A549 (cell line): ENCODE results near the gene TRUB1. TPM values are rescaled to one million over a fixed set of nuclear protein-coding genes. Genes with fewer than 3 reads are reported as not detected.

ENCODE experiments used
- ATAC-seq, 2 experiments: fragments of 200-7000 bp in 1 of 2; fragments of >200 bp in 1 of 2; cut with Nextera tagmentation in 1 of 2; cut with Tn5 transposase in 1 of 2; 3 replicates each; pipeline versions ENCODE4 v1.8.0 to v1.9.1; 2018 to 2020; ENCODE audit warnings: mild to moderate bottlenecking in 1 of 2, moderate library complexity in 1 of 2
- CTCF ChIA-PET: fragments of 300-600 bp; sonication (Branson Sonifier 250); formaldehyde crosslinking; extraction: SDS; loops from one replicate; lab custom pipeline; 2021; ENCODE audit warnings: antibody characterized with exemption, inconsistent platforms; lab: Yijun Ruan, JAX
- POLR2A ChIA-PET: fragments of 350-600 bp; formaldehyde crosslinking; extraction: SDS; loops from one replicate; lab custom pipeline; 2021; ENCODE audit warnings: antibody characterized with exemption, inconsistent platforms; lab: Yijun Ruan, JAX
- DNase-seq, 2 experiments: peaks; one replicate each; pipeline versions ENCODE4 v3.0.0 to v3.0.0-alpha.2; 2011 to 2016; ENCODE audit warnings: low read depth in 1 of 2, low spot score in 1 of 2
- FAIRE-seq: peaks from 2 replicates; lab custom pipeline; 2011; peaks lifted over from hg19 to GRCh38; lab: Jason Lieb, UNC
- H3K27ac ChIP-seq, 2 experiments: fragments of >200 bp; sonication (Bioruptor Twin); formaldehyde crosslinking; 3 replicates each; pipeline ENCODE4 v1.5.1; 2016 to 2017
- H3K4me1 ChIP-seq: fragments of >200 bp; sonication (Bioruptor Twin); formaldehyde crosslinking; 3 replicates; pipeline ENCODE4 v1.6.1; 2016
- H3K4me2 ChIP-seq: fragments of >200 bp; sonication (Bioruptor Twin); formaldehyde crosslinking; 3 replicates; pipeline ENCODE4 v1.6.1; 2016
- H3K4me3 ChIP-seq: fragments of >200 bp; sonication (Bioruptor Twin); formaldehyde crosslinking; 3 replicates; pipeline ENCODE4 v1.5.1; 2016
- H3K9me3 ChIP-seq: fragments of >200 bp; sonication (Bioruptor Twin); formaldehyde crosslinking; 3 replicates; pipeline ENCODE4 v1.6.1; 2016
- BCL3 ChIP-seq: fragments of >200 bp; sonication (Bioruptor Twin); formaldehyde crosslinking; IDR thresholded peaks from 3 replicates; pipeline ENCODE4 v1.6.1; 2016
- BHLHE40 ChIP-seq: IDR thresholded peaks from 2 replicates; pipeline ENCODE4 v1.6.1; 2012; ENCODE audit warnings: low read depth, low read length, inconsistent platforms
- CBX8 ChIP-seq: fragments of 200-600 bp; sonication (generic); IDR thresholded peaks from 2 replicates; pipeline ENCODE4 v1.6.1; 2016
- CEBPB ChIP-seq, 2 experiments: fragments of >200 bp in 1 of 2; sonication (Bioruptor Twin) in 1 of 2; formaldehyde crosslinking in 1 of 2; IDR thresholded peaks; 2 replicates each; pipeline ENCODE4 v1.6.1; 2012 to 2016
- CHD2 ChIP-seq: fragments of 150-350 bp; IDR thresholded peaks from 2 replicates; pipeline ENCODE4 v1.6.1; 2014; ENCODE audit warnings: low read length; ENCODE audit not compliant: partially characterized antibody
- ELK1 ChIP-seq: fragments of 150-350 bp; IDR thresholded peaks from 2 replicates; pipeline ENCODE4 v1.6.1; 2014; ENCODE audit warnings: low read depth, mild to moderate bottlenecking, low read length
- FOSB ChIP-seq: fragments of 250-450 bp; sonication (Bioruptor Pico); IDR thresholded peaks from 2 replicates; pipeline ENCODE4 v1.5.0; 2020; ENCODE audit warnings: mild to moderate bottlenecking, moderate library complexity
- FOXS1 ChIP-seq: fragments of 250-450 bp; sonication (Bioruptor Pico); IDR thresholded peaks from 2 replicates; pipeline ENCODE4 v1.5.0; 2020; ENCODE audit warnings: mild to moderate bottlenecking, moderate library complexity
- GATA3 ChIP-seq: IDR thresholded peaks from 2 replicates; pipeline ENCODE4 v1.6.1; 2012; ENCODE audit warnings: borderline replicate concordance
- HES2 ChIP-seq: fragments of >200 bp; sonication (Bioruptor Twin); formaldehyde crosslinking; IDR thresholded peaks from 2 replicates; pipeline ENCODE4 v1.6.1; 2016
- HOXA7 ChIP-seq: fragments of 250-450 bp; sonication (Bioruptor Pico); IDR thresholded peaks from 2 replicates; pipeline ENCODE4 v1.5.0; 2020; ENCODE audit warnings: mild to moderate bottlenecking, moderate library complexity
- HOXB5 ChIP-seq: fragments of 250-450 bp; sonication (Bioruptor Pico); IDR thresholded peaks from 2 replicates; pipeline ENCODE4 v1.5.0; 2020; ENCODE audit warnings: mild to moderate bottlenecking, moderate library complexity
- JUN ChIP-seq, 2 experiments: fragments of >200 bp; sonication (Bioruptor Twin); formaldehyde crosslinking; IDR thresholded peaks; 2 replicates in 1 of 2; 3 replicates in 1 of 2; pipeline ENCODE4 v1.6.1; 2016 to 2017
- JUNB ChIP-seq: fragments of >200 bp; sonication (Bioruptor Twin); formaldehyde crosslinking; IDR thresholded peaks from 2 replicates; pipeline ENCODE4 v1.6.1; 2016
- KDM1A ChIP-seq: fragments of 200-600 bp; sonication (generic); IDR thresholded peaks from 2 replicates; pipeline ENCODE4 v1.6.1; 2016; ENCODE audit warnings: low read depth, mild to moderate bottlenecking
- MYC ChIP-seq: IDR thresholded peaks from 2 replicates; pipeline ENCODE4 v1.6.1; 2012; ENCODE audit warnings: mild to moderate bottlenecking, inconsistent platforms, low read length, improper control_type of control experiment, borderline replicate concordance
- NFE2L2 ChIP-seq: fragments of 150-350 bp; conservative IDR thresholded peaks from 2 replicates; pipeline ENCODE4 v1.6.1; 2014; ENCODE audit warnings: low read length
- NR3C1 ChIP-seq: fragments of >200 bp; sonication (Bioruptor Twin); formaldehyde crosslinking; IDR thresholded peaks from 3 replicates; pipeline ENCODE4 v1.6.1; 2017
- PBX3 ChIP-seq: IDR thresholded peaks from 2 replicates; pipeline ENCODE4 v1.6.1; 2012
- POLR2A ChIP-seq: IDR thresholded peaks from 2 replicates; pipeline ENCODE4 v1.6.1; 2012; ENCODE audit warnings: mild to moderate bottlenecking, low read length
- POLR2AphosphoS2 ChIP-seq: conservative IDR thresholded peaks from 2 replicates; pipeline ENCODE4 v1.6.1; 2012; ENCODE audit warnings: low read length, improper control_type of control experiment, inconsistent platforms
- TP53 ChIP-seq: fragments of 250-450 bp; sonication (Bioruptor Pico); IDR thresholded peaks from 2 replicates; pipeline ENCODE4 v1.5.0; 2021; ENCODE audit warnings: mild to moderate bottlenecking, moderate library complexity
- ZC3H11A ChIP-seq: fragments of 450-650 bp; IDR thresholded peaks from 2 replicates; pipeline ENCODE4 v1.6.1; 2014; ENCODE audit warnings: antibody characterized with exemption, mild to moderate bottlenecking
- ZFP36 ChIP-seq: fragments of 450-650 bp; IDR thresholded peaks from 2 replicates; pipeline ENCODE4 v1.6.1; 2014; ENCODE audit warnings: borderline replicate concordance; ENCODE audit not compliant: partially characterized antibody
- ZNF302 ChIP-seq: fragments of 250-450 bp; sonication (Bioruptor Pico); IDR thresholded peaks from 2 replicates; pipeline ENCODE4 v1.9.0; 2021; ENCODE audit warnings: inconsistent platforms, mild to moderate bottlenecking, moderate library complexity
- ZSCAN20 ChIP-seq: fragments of 250-450 bp; sonication (Bioruptor Pico); IDR thresholded peaks from 2 replicates; pipeline ENCODE4 v1.8.0; 2022; ENCODE audit warnings: mild to moderate bottlenecking, moderate library complexity
- WGBS: methylation state at CpG from one replicate; pipeline ENCODE4 v1.1.6; 2017; ENCODE audit errors: missing lambda C conversion rate; 5-methylcytosine and 5-hydroxymethylcytosine counted together
- polyA plus RNA-seq, 4 experiments: library from polyadenylated mRNA; depleted of rRNA in 3 of 4; stranded (reverse); fragments of >200 nt; fragmentation: RNase III in 1 of 4; extraction: RNeasy Plus Mini Kit Qiagen cat#74134 plus additional on column Dnase treatment in 1 of 4; gene quantifications; 2 replicates in 3 of 4; 3 replicates in 1 of 4; pipeline ENCODE4 v1.2.3, GENCODE V29; 2011 to 2017
- TF ChIP-seq, protein P1 (sequence below): fragments of 200-600 bp; sonication (generic); IDR thresholded peaks from 2 replicates; pipeline ENCODE4 v1.6.1; 2016; ENCODE audit warnings: antibody characterized with exemption, mild to moderate bottlenecking, moderate library complexity
- TF ChIP-seq, protein P2 (sequence below): fragments of 250-450 bp; sonication (Bioruptor Pico); IDR thresholded peaks from 2 replicates; pipeline ENCODE4 v1.5.0; 2020; ENCODE audit warnings: low read depth, mild to moderate bottlenecking, moderate library complexity
- TF ChIP-seq, protein P3 (sequence below): fragments of >200 bp; sonication (Bioruptor Twin); formaldehyde crosslinking; IDR thresholded peaks from 3 replicates; pipeline ENCODE4 v1.5.1; 2016

TRUB1 gene
- polyA plus RNA-seq, 2 of the 4 experiments (the other 2 are of a cell fraction): 19.5 to 40.4 TPM

DNA sequence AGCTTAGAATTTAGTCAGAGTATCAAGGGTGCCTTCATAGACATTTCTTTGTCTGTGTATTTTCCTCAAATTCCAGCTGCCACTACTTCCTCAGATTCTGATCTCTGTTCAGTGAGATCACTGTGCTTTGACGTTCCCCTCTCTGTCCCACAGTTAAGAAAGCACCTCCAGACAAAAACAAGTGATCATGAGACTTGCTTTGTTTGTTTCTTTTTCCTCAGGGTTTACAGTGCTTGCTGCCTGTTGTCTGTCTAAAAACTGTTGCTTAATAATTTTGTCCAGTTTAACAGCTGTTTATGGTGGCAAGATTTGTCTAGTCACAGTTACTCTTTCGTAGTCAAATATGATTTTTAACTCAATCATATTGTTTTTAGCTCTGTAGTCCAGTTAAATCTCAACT, 29.1 kb downstream of the TRUB1 start:
- ATAC-seq (no peak), DNase-seq (no peak), FAIRE-seq (no peak)
- ChIA-PET POLR2A (no interaction called here), CTCF (interaction anchor here (0.8 kb wide), 1 partner anchor 31 kb away, joined by 3 read pairs; no protein-coding TSS in a partner anchor)
- H3K4me2 ChIP-seq: no peak overlapping the region
- WGBS: 75% methylated on average over 2 of the region's 2 CpGs
- H3K9me3 ChIP-seq: peaks cover 3% of the 10 kb centered on the region; the same call in 1 of the 3 replicates
- H3K4me1 ChIP-seq: no peaks in the 10 kb centered on the region
- no peak overlapping the region for H3K4me3 ChIP-seq
- TF ChIP-seq HES2: no peak
- no peak for TF ChIP-seq FOSB (CRISPR knock-in tag)
- no peak for TF ChIP-seq KDM1A
- no peak for TF ChIP-seq ZFP36
- no peak for TF ChIP-seq ZC3H11A
- TF ChIP-seq CBX8: no peak
- no peak for TF ChIP-seq POLR2A
- TF ChIP-seq BHLHE40: no peak
- TF ChIP-seq JUN (IDR thresholded peaks at IDR 0.05): no peak
- no peak for TF ChIP-seq GATA3
- TF ChIP-seq, protein P1, sequence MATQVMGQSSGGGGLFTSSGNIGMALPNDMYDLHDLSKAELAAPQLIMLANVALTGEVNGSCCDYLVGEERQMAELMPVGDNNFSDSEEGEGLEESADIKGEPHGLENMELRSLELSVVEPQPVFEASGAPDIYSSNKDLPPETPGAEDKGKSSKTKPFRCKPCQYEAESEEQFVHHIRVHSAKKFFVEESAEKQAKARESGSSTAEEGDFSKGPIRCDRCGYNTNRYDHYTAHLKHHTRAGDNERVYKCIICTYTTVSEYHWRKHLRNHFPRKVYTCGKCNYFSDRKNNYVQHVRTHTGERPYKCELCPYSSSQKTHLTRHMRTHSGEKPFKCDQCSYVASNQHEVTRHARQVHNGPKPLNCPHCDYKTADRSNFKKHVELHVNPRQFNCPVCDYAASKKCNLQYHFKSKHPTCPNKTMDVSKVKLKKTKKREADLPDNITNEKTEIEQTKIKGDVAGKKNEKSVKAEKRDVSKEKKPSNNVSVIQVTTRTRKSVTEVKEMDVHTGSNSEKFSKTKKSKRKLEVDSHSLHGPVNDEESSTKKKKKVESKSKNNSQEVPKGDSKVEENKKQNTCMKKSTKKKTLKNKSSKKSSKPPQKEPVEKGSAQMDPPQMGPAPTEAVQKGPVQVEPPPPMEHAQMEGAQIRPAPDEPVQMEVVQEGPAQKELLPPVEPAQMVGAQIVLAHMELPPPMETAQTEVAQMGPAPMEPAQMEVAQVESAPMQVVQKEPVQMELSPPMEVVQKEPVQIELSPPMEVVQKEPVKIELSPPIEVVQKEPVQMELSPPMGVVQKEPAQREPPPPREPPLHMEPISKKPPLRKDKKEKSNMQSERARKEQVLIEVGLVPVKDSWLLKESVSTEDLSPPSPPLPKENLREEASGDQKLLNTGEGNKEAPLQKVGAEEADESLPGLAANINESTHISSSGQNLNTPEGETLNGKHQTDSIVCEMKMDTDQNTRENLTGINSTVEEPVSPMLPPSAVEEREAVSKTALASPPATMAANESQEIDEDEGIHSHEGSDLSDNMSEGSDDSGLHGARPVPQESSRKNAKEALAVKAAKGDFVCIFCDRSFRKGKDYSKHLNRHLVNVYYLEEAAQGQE: no peak
- no peak for TF ChIP-seq JUNB
- TF ChIP-seq NR3C1: no peak
- TF ChIP-seq CEBPB (IDR thresholded peaks at IDR 0.05): no peak
- TF ChIP-seq ZSCAN20: no peak
- TF ChIP-seq HOXB5 (CRISPR knock-in tag): no peak
- TF ChIP-seq CHD2: no peak
- TF ChIP-seq ZNF302: no peak
- no peak for TF ChIP-seq HOXA7 (CRISPR knock-in tag)
- TF ChIP-seq, all 56 proteins: peak for 0
- no peak overlapping the region for H3K27ac ChIP-seq

- FAIRE-seq: no peak
- peak in 1 of 2 experiments; percentile 3 for DNase-seq
- Histone ChIP-seq H3K9me3 (no peaks in the 10 kb centered on the region), H3K4me2 (no peak overlapping the region), H3K4me1 (no peaks in the 10 kb centered on the region), H3K27ac (no peak overlapping the region), H3K4me3 (no peak overlapping the region)
- ChIA-PET CTCF (no interaction called here), POLR2A (no interaction called here)
- 85% methylated on average over 4 of the region's 4 CpGs for WGBS
- no peak; a peak in 1 of 6 replicates for ATAC-seq
- TF ChIP-seq, protein P2, sequence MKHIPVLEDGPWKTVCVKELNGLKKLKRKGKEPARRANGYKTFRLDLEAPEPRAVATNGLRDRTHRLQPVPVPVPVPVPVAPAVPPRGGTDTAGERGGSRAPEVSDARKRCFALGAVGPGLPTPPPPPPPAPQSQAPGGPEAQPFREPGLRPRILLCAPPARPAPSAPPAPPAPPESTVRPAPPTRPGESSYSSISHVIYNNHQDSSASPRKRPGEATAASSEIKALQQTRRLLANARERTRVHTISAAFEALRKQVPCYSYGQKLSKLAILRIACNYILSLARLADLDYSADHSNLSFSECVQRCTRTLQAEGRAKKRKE (CRISPR knock-in tag): no peak
- no peak for TF ChIP-seq MYC
- no peak for TF ChIP-seq BCL3
- TF ChIP-seq FOXS1 (CRISPR knock-in tag): no peak
- no peak for TF ChIP-seq NFE2L2
- TF ChIP-seq TP53: no peak
- no peak for TF ChIP-seq POLR2AphosphoS2
- no peak for TF ChIP-seq HES2
- TF ChIP-seq FOSB (CRISPR knock-in tag): no peak
- TF ChIP-seq, protein P3, sequence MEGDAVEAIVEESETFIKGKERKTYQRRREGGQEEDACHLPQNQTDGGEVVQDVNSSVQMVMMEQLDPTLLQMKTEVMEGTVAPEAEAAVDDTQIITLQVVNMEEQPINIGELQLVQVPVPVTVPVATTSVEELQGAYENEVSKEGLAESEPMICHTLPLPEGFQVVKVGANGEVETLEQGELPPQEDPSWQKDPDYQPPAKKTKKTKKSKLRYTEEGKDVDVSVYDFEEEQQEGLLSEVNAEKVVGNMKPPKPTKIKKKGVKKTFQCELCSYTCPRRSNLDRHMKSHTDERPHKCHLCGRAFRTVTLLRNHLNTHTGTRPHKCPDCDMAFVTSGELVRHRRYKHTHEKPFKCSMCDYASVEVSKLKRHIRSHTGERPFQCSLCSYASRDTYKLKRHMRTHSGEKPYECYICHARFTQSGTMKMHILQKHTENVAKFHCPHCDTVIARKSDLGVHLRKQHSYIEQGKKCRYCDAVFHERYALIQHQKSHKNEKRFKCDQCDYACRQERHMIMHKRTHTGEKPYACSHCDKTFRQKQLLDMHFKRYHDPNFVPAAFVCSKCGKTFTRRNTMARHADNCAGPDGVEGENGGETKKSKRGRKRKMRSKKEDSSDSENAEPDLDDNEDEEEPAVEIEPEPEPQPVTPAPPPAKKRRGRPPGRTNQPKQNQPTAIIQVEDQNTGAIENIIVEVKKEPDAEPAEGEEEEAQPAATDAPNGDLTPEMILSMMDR: no peak
- no peak for TF ChIP-seq PBX3
- TF ChIP-seq HOXA7 (CRISPR knock-in tag): no peak
- no peak for TF ChIP-seq ELK1
Observed at GRCh38 chr10:114970515-114970914, 32.5 kb downstream of the TRUB1 start.
